HepG2 (cell line): ENCODE measurements around the gene SLC25A48. TPM values are rescaled to one million over a fixed set of nuclear protein-coding genes. Genes with fewer than 3 reads are reported as not detected.

Experiments used
- BCL6 ChIP-seq: IDR thresholded peaks from 2 replicates; pipeline ENCODE4 v1.6.1; 2016; ENCODE audit warnings: missing genetic modification reagents, missing compliant biosample characterization
- CSRNP2 ChIP-seq: sonication (generic); formaldehyde crosslinking; conservative IDR thresholded peaks from 2 replicates; pipeline ENCODE4 v1.8.0; 2022; ENCODE audit warnings: low read depth, missing genetic modification reagents
- FUBP1 ChIP-seq: sonication (generic); formaldehyde crosslinking; IDR thresholded peaks from 2 replicates; pipeline ENCODE4 v1.5.1; 2020; ENCODE audit warnings: missing genetic modification reagents, mild to moderate bottlenecking, borderline replicate concordance
- HOXA9 ChIP-seq: sonication (generic); formaldehyde crosslinking; IDR thresholded peaks from 2 replicates; pipeline ENCODE4 v1.8.1; 2022; ENCODE audit warnings: missing genetic modification reagents, mild to moderate bottlenecking, moderate library complexity, borderline replicate concordance
- KAT7 ChIP-seq: IDR thresholded peaks from 2 replicates; pipeline ENCODE4 v1.6.1; 2018; ENCODE audit warnings: borderline replicate concordance, missing compliant biosample characterization
- KMT2B ChIP-seq: IDR thresholded peaks from 2 replicates; pipeline ENCODE4 v1.6.1; 2016; ENCODE audit warnings: missing genetic modification reagents, missing compliant biosample characterization
- MAF1 ChIP-seq: sonication (generic); formaldehyde crosslinking; IDR thresholded peaks from 2 replicates; pipeline ENCODE4 v1.5.0; 2020; ENCODE audit warnings: missing genetic modification reagents, borderline replicate concordance
- NFE2 ChIP-seq: sonication (generic); formaldehyde crosslinking; IDR thresholded peaks from 2 replicates; pipeline ENCODE4 v1.4.0; 2020; ENCODE audit warnings: missing genetic modification reagents
- PLSCR1 ChIP-seq: sonication (generic); formaldehyde crosslinking; IDR thresholded peaks from 2 replicates; pipeline ENCODE4 v1.5.0; 2020; ENCODE audit warnings: missing genetic modification reagents, mild to moderate bottlenecking, borderline replicate concordance
- RELA ChIP-seq: sonication (generic); formaldehyde crosslinking; IDR thresholded peaks from 2 replicates; pipeline ENCODE4 v1.4.0; 2020; ENCODE audit warnings: missing genetic modification reagents
- SCMH1 ChIP-seq: sonication (generic); formaldehyde crosslinking; IDR thresholded peaks from 2 replicates; pipeline ENCODE4 v1.9.0; 2021; ENCODE audit warnings: missing genetic modification reagents, mild to moderate bottlenecking, borderline replicate concordance
- STAG1 ChIP-seq: sonication (generic); formaldehyde crosslinking; IDR thresholded peaks from 2 replicates; pipeline ENCODE4 v1.4.0; 2020; ENCODE audit warnings: missing genetic modification reagents
- SUZ12 ChIP-seq: fragments of 150-350 bp; IDR thresholded peaks from 2 replicates; pipeline ENCODE4 v1.6.1; 2014; ENCODE audit warnings: low read depth, low read length
- ZNF253 ChIP-seq: sonication (generic); formaldehyde crosslinking; IDR thresholded peaks from 2 replicates; pipeline ENCODE4 v1.8.0; 2022; ENCODE audit warnings: mild to moderate bottlenecking, missing genetic modification reagents, borderline replicate concordance
- ZNF276 ChIP-seq: sonication (generic); formaldehyde crosslinking; IDR thresholded peaks from 2 replicates; pipeline ENCODE4 v1.4.0; 2020; ENCODE audit warnings: mild to moderate bottlenecking, low read depth, missing genetic modification reagents
- ZNF432 ChIP-seq: sonication (generic); formaldehyde crosslinking; IDR thresholded peaks from 2 replicates; pipeline ENCODE4 v1.5.0; 2020; ENCODE audit warnings: missing genetic modification reagents, mild to moderate bottlenecking, borderline replicate concordance
- ZNF713 ChIP-seq: sonication (generic); formaldehyde crosslinking; IDR thresholded peaks from 2 replicates; pipeline ENCODE4 v1.4.0; 2020; ENCODE audit warnings: mild to moderate bottlenecking, missing genetic modification reagents
- ZNF788 ChIP-seq: sonication (generic); formaldehyde crosslinking; IDR thresholded peaks from 2 replicates; pipeline ENCODE4 v1.5.0; 2020; ENCODE audit warnings: mild to moderate bottlenecking, missing genetic modification reagents, borderline replicate concordance
- ZNF891 ChIP-seq: sonication (generic); formaldehyde crosslinking; IDR thresholded peaks from 2 replicates; pipeline ENCODE4 v1.5.0; 2020; ENCODE audit warnings: mild to moderate bottlenecking, missing genetic modification reagents
- ZSCAN9 ChIP-seq: IDR thresholded peaks from 2 replicates; pipeline ENCODE4 v1.6.1; 2016; ENCODE audit warnings: borderline replicate concordance
- ZUFSP ChIP-seq: sonication (generic); formaldehyde crosslinking; IDR thresholded peaks from 2 replicates; pipeline ENCODE4 v1.9.0; 2021; ENCODE audit warnings: missing genetic modification reagents, mild to moderate bottlenecking, borderline replicate concordance
- polyA plus RNA-seq, 8 experiments: library from polyadenylated mRNA; depleted of rRNA in 3 of 8; stranded (reverse) in 7 of 8; unstranded in 1 of 8; fragments of >200 nt; fragmentation: Illumina TruSeq in 4 of 8; extraction: Trizol in 4 of 8; gene quantifications; 2 replicates each; pipeline versions ENCODE4 v1.2.1 to v1.2.3, GENCODE V29; 2011 to 2016; ENCODE audit warnings: low read depth in 4 of 8, missing spikeins in 1 of 8, mixed read lengths in 1 of 8; ENCODE audit not compliant: insufficient read depth in 1 of 8
- total RNA-seq, 5 experiments: library from RNA; depleted of rRNA; stranded (reverse); fragments of >200 nt; fragmentation: Illumina TruSeq; extraction: Trizol; gene quantifications; 2 replicates each; pipeline ENCODE4 v1.2.3, GENCODE V29; 2016; ENCODE audit warnings: low read depth in 1 of 5

Gene SLC25A48
- total and polyA plus RNA-seq, 2 of the 13 experiments (the other 11 are each of a cell fraction or from before 2014, with no cell fraction given): 0.17 to 4.5 TPM

GRCh38 chr5:135930029-135930948, 95.8 kb downstream of the SLC25A48 start (continued):
- TF ChIP-seq FUBP1 (CRISPR knock-in tag): no peak
- TF ChIP-seq PLSCR1 (CRISPR knock-in tag): no peak
- TF ChIP-seq CSRNP2: no peak
- no peak for TF ChIP-seq KMT2B
- TF ChIP-seq KAT7 (CRISPR knock-in tag): no peak
- TF ChIP-seq ZNF253 (CRISPR knock-in tag): no peak
- 0 out of 2 replicates have a peak, but pooled peaks have one; percentile 52 for TF ChIP-seq HOXA9
- no peak for TF ChIP-seq ZNF713 (CRISPR knock-in tag)
- TF ChIP-seq ZNF276 (CRISPR knock-in tag): peak; percentile 52; the same call in 1 of the 2 replicates
- no peak for TF ChIP-seq STAG1 (CRISPR knock-in tag)
- TF ChIP-seq ZNF788: peak; percentile 43; the same call in 1 of the 2 replicates
- TF ChIP-seq SUZ12: no peak
- no peak for TF ChIP-seq MAF1 (CRISPR knock-in tag)
- TF ChIP-seq BCL6 (CRISPR knock-in tag): 0 out of 2 replicates have a peak, but pooled peaks have one; percentile 8
- TF ChIP-seq ZUFSP (CRISPR knock-in tag): no peak
- TF ChIP-seq ZNF432 (CRISPR knock-in tag): no peak
- no peak for TF ChIP-seq NFE2 (CRISPR knock-in tag)
- 0 out of 2 replicates have a peak, but pooled peaks have one; percentile 18 for TF ChIP-seq ZNF891 (CRISPR knock-in tag)
- no peak for TF ChIP-seq RELA (CRISPR knock-in tag)
- no peak for TF ChIP-seq SCMH1 (CRISPR knock-in tag)
- no peak for TF ChIP-seq ZSCAN9 (CRISPR knock-in tag)
